ENCODE data around the gene CFAP210. TPM values are rescaled to one million over a fixed set of nuclear protein-coding genes. Genes with fewer than 3 reads are reported as not detected.

CFAP210 gene
- total and polyA plus RNA-seq, 9 of the 15 experiments (the other 6 are each of a cell fraction or from before 2014, with no cell fraction given), result 0.75 to 3.6 (median 1.3) TPM

GRCh38 chr2:169711751-169712509 is 17.7 kb upstream of the CFAP210 start (continued):
- peak; percentile 60 for TF ChIP-seq TFE3 (CRISPR knock-in tag; IDR thresholded peaks at IDR 0.05)
- no peak for TF ChIP-seq FOXA1 (IDR thresholded peaks at IDR 0.05; ENCODE audit: borderline replicate concordance)
- TF ChIP-seq LEF1 (IDR thresholded peaks at IDR 0.05), result peak; percentile 35; the same call in 1 of the 2 replicates
- TF ChIP-seq PRMT5 (CRISPR knock-in tag; IDR thresholded peaks at IDR 0.05), result no peak
- TF ChIP-seq RBM39 (optimal IDR thresholded peaks at IDR 0.05; ENCODE audit: low read depth, low read length), result no peak
- peak; percentile 87 for TF ChIP-seq ZNF785 (CRISPR knock-in tag; IDR thresholded peaks at IDR 0.05)
- peak; percentile 85 for TF ChIP-seq ZNF324 (CRISPR knock-in tag; IDR thresholded peaks at IDR 0.05)
- TF ChIP-seq ZNF830 (CRISPR knock-in tag; IDR thresholded peaks at IDR 0.05), result peak; percentile 73; the same call in 1 of the 2 replicates
- TF ChIP-seq TEAD4 (IDR thresholded peaks at IDR 0.05; ENCODE audit: low read length), result no peak
- TF ChIP-seq TEAD4 (CRISPR knock-in tag; IDR thresholded peaks at IDR 0.05; ENCODE audit: borderline replicate concordance), result no peak
- TF ChIP-seq ATF6 (CRISPR knock-in tag; IDR thresholded peaks at IDR 0.05), result no peak
- TF ChIP-seq SIN3A (IDR thresholded peaks at IDR 0.05; ENCODE audit: borderline replicate concordance in 2 of 2, control insufficient read depth in 1 of 2, low read depth in 2 of 2, low read length in 2 of 2), result no peak
- TF ChIP-seq CBFB (CRISPR knock-in tag; IDR thresholded peaks at IDR 0.05), result no peak
- TF ChIP-seq TGIF2 (CRISPR knock-in tag; IDR thresholded peaks at IDR 0.05), result no peak
- peak; percentile 98 for TF ChIP-seq ZNF165 (CRISPR knock-in tag; IDR thresholded peaks at IDR 0.05; ENCODE audit: borderline replicate concordance)
- peak; percentile 97 for TF ChIP-seq ZNF445 (CRISPR knock-in tag; IDR thresholded peaks at IDR 0.05; ENCODE audit: low read depth)
- peak; percentile 92 for TF ChIP-seq GABPB2 (CRISPR knock-in tag; conservative IDR thresholded peaks at IDR 0.05)
- no peak for TF ChIP-seq HES1 (IDR thresholded peaks at IDR 0.05; ENCODE audit: low read depth)
- TF ChIP-seq MAX (CRISPR knock-in tag; IDR thresholded peaks at IDR 0.05), result peak; percentile 16; the same call in 1 of the 2 replicates
- TF ChIP-seq PKNOX1 (IDR thresholded peaks at IDR 0.05), result 0 out of 2 replicates have a peak, but pooled peaks have one; percentile 9
- TF ChIP-seq TRIM24 (IDR thresholded peaks at IDR 0.05), result peak; percentile 39 to 46; a peak in 1 of 4 replicates
- TF ChIP-seq NCOA2 (IDR thresholded peaks at IDR 0.05; ENCODE audit: partially characterized antibody in 2 of 2), result no peak
